SK-N-SH (cell line): ENCODE measurements around the gene CCDC40.

ENCODE experiments used
- EP300 ChIP-seq, 2 experiments: IDR thresholded peaks; 2 replicates each; pipeline versions ENCODE4 v1.4.0 to v1.6.1; 2012; ENCODE audit warnings: borderline replicate concordance in 1 of 2, low read depth in 1 of 2, low read length in 1 of 2
- EZH2phosphoT487 ChIP-seq: fragments of 200-600 bp; sonication (generic); IDR thresholded peaks from 2 replicates; pipeline ENCODE4 v1.6.1; 2017; ENCODE audit warnings: low read depth, mixed run types, mild to moderate bottlenecking, antibody characterized with exemption, moderate library complexity, borderline replicate concordance
- GABPA ChIP-seq: IDR thresholded peaks from 2 replicates; pipeline ENCODE4 v1.4.0; 2012; ENCODE audit warnings: low read depth, mild to moderate bottlenecking
- JUND ChIP-seq: IDR thresholded peaks from 2 replicates; pipeline ENCODE4 v1.4.0; 2012
- MAX ChIP-seq: IDR thresholded peaks from 2 replicates; pipeline ENCODE4 v1.4.0; 2012; ENCODE audit warnings: low read depth
- MXI1 ChIP-seq: IDR thresholded peaks from 2 replicates; pipeline ENCODE4 v1.6.1; 2012; ENCODE audit warnings: mild to moderate bottlenecking, low read depth, low read length, improper control_type of control experiment
- RFX5 ChIP-seq: IDR thresholded peaks from 2 replicates; pipeline ENCODE4 v1.6.1; 2012; ENCODE audit warnings: mild to moderate bottlenecking, improper control_type of control experiment, low read length
- TF ChIP-seq, protein P1 (sequence below): fragments of 200-600 bp; sonication (generic); IDR thresholded peaks from 2 replicates; pipeline ENCODE4 v1.6.1; 2017; ENCODE audit warnings: antibody characterized with exemption, mild to moderate bottlenecking, moderate library complexity
- TF ChIP-seq, protein P2 (sequence below): fragments of 150-350 bp; IDR thresholded peaks from 2 replicates; pipeline ENCODE4 v1.6.1; 2016; ENCODE audit warnings: mild to moderate bottlenecking, low read depth, low read length
- TF ChIP-seq, protein P3 (sequence below): IDR thresholded peaks from 2 replicates; pipeline ENCODE4 v1.6.1; 2012; ENCODE audit warnings: mild to moderate bottlenecking, low read depth, low read length, moderate library complexity
- TF ChIP-seq, protein P4 (sequence below): IDR thresholded peaks from 2 replicates; pipeline ENCODE4; 2012

DNA sequence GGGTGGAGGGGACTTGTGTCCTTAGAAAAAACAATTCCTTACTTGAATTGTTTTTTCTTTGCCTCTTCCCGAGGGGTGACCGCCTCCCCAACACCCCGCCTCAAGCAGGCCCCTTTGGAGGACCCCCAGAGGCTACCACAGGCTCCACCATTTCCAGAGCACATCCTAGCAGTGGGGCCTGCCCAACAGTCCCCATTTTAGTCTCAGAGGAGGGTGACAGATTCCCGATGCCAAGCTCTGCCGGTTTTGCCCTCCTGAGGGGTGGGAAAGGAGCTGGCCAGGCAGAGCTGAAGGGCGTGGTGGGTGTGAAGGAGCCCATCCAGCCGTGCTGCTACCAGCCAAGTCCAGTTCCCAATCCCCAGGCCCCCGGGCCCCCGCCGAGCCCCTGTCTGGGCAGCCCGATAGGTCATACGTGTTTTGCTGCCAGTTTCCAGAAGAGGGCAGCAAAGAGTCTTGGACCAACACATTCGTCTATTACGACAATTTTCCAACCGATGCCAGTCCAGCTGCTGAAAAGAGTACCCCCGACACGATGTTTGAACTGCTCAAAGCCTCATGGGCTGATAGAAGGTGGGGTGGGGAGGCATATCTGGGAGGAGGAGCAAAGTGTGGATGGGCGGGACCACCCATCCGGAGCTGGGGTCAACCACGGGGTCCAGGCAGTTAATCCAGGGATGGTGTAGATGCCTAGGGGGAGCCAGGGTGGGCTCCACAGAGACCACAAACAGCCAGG is 46.1 kb downstream of the CCDC40 start:
- TF ChIP-seq EP300 (IDR thresholded peaks at IDR 0.05; ENCODE audit: borderline replicate concordance in 1 of 2, low read depth in 1 of 2, low read length in 1 of 2) = no peak
- TF ChIP-seq, protein P1, sequence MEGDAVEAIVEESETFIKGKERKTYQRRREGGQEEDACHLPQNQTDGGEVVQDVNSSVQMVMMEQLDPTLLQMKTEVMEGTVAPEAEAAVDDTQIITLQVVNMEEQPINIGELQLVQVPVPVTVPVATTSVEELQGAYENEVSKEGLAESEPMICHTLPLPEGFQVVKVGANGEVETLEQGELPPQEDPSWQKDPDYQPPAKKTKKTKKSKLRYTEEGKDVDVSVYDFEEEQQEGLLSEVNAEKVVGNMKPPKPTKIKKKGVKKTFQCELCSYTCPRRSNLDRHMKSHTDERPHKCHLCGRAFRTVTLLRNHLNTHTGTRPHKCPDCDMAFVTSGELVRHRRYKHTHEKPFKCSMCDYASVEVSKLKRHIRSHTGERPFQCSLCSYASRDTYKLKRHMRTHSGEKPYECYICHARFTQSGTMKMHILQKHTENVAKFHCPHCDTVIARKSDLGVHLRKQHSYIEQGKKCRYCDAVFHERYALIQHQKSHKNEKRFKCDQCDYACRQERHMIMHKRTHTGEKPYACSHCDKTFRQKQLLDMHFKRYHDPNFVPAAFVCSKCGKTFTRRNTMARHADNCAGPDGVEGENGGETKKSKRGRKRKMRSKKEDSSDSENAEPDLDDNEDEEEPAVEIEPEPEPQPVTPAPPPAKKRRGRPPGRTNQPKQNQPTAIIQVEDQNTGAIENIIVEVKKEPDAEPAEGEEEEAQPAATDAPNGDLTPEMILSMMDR = peak; percentile 90
- TF ChIP-seq, protein P2, sequence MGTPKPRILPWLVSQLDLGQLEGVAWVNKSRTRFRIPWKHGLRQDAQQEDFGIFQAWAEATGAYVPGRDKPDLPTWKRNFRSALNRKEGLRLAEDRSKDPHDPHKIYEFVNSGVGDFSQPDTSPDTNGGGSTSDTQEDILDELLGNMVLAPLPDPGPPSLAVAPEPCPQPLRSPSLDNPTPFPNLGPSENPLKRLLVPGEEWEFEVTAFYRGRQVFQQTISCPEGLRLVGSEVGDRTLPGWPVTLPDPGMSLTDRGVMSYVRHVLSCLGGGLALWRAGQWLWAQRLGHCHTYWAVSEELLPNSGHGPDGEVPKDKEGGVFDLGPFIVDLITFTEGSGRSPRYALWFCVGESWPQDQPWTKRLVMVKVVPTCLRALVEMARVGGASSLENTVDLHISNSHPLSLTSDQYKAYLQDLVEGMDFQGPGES = no peak
- TF ChIP-seq RFX5 = no peak
- TF ChIP-seq, protein P3, sequence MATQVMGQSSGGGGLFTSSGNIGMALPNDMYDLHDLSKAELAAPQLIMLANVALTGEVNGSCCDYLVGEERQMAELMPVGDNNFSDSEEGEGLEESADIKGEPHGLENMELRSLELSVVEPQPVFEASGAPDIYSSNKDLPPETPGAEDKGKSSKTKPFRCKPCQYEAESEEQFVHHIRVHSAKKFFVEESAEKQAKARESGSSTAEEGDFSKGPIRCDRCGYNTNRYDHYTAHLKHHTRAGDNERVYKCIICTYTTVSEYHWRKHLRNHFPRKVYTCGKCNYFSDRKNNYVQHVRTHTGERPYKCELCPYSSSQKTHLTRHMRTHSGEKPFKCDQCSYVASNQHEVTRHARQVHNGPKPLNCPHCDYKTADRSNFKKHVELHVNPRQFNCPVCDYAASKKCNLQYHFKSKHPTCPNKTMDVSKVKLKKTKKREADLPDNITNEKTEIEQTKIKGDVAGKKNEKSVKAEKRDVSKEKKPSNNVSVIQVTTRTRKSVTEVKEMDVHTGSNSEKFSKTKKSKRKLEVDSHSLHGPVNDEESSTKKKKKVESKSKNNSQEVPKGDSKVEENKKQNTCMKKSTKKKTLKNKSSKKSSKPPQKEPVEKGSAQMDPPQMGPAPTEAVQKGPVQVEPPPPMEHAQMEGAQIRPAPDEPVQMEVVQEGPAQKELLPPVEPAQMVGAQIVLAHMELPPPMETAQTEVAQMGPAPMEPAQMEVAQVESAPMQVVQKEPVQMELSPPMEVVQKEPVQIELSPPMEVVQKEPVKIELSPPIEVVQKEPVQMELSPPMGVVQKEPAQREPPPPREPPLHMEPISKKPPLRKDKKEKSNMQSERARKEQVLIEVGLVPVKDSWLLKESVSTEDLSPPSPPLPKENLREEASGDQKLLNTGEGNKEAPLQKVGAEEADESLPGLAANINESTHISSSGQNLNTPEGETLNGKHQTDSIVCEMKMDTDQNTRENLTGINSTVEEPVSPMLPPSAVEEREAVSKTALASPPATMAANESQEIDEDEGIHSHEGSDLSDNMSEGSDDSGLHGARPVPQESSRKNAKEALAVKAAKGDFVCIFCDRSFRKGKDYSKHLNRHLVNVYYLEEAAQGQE = peak; percentile 29; the same call in 1 of the 2 replicates
- no peak for TF ChIP-seq MXI1
- TF ChIP-seq MAX = peak; percentile 29; the same call in 1 of the 2 replicates
- TF ChIP-seq, protein P4, sequence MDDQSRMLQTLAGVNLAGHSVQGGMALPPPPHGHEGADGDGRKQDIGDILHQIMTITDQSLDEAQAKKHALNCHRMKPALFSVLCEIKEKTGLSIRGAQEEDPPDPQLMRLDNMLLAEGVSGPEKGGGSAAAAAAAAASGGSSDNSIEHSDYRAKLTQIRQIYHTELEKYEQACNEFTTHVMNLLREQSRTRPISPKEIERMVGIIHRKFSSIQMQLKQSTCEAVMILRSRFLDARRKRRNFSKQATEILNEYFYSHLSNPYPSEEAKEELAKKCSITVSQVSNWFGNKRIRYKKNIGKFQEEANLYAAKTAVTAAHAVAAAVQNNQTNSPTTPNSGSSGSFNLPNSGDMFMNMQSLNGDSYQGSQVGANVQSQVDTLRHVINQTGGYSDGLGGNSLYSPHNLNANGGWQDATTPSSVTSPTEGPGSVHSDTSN = no peak
- TF ChIP-seq GABPA = no peak
- no peak for TF ChIP-seq EZH2phosphoT487
- TF ChIP-seq JUND = no peak
